GM12878 (cell line): Measurements from ENCODE around the gene TSC2. TPM values are rescaled to one million over a fixed set of nuclear protein-coding genes. Genes with fewer than 3 reads are reported as not detected.

ENCODE experiments used
- CBX3 ChIP-seq: fragments of 200-600 bp; sonication (generic); IDR thresholded peaks from 2 replicates; pipeline ENCODE4 v1.6.1; 2016; ENCODE audit warnings: low read depth, borderline replicate concordance
- CEBPB ChIP-seq, 2 experiments: fragments of 150-350 bp in 1 of 2; IDR thresholded peaks; 2 replicates each; pipeline ENCODE4 v1.6.1; 2012 to 2014; ENCODE audit warnings: low read depth in 2 of 2, low read length in 2 of 2, borderline replicate concordance in 1 of 2, inconsistent platforms in 1 of 2
- KDM1A ChIP-seq: fragments of 200-600 bp; sonication (generic); IDR thresholded peaks from 2 replicates; pipeline ENCODE4 v1.6.1; 2016; ENCODE audit warnings: borderline replicate concordance
- MEF2B ChIP-seq: fragments of 450-650 bp; IDR thresholded peaks from 2 replicates; pipeline ENCODE4 v1.6.1; 2018; ENCODE audit warnings: mild to moderate bottlenecking, moderate library complexity; ENCODE audit not compliant: partially characterized antibody, poor library complexity, severe bottlenecking
- NFYA ChIP-seq: IDR thresholded peaks from 2 replicates; pipeline ENCODE4 v1.6.1; 2011; ENCODE audit warnings: low read depth, mild to moderate bottlenecking, low read length, improper control_type of control experiment, borderline replicate concordance
- POU2F2 ChIP-seq: IDR thresholded peaks from 3 replicates; pipeline ENCODE4 v1.6.1; 2011; ENCODE audit warnings: low read depth, mild to moderate bottlenecking, low read length, borderline replicate concordance
- RUNX3 ChIP-seq: IDR thresholded peaks from 2 replicates; pipeline ENCODE4 v1.6.1; 2012; ENCODE audit warnings: low read length, inconsistent platforms
- SKIL ChIP-seq: fragments of 450-650 bp; IDR thresholded peaks from 2 replicates; pipeline ENCODE4 v1.6.1; 2017; ENCODE audit warnings: mild to moderate bottlenecking, low read depth, inconsistent platforms; ENCODE audit not compliant: poor library complexity, severe bottlenecking
- SREBF1 ChIP-seq: IDR thresholded peaks from 2 replicates; pipeline ENCODE4 v1.6.1; 2012; ENCODE audit warnings: mild to moderate bottlenecking, low read length
- polyA plus RNA-seq, 11 experiments: library from polyadenylated mRNA; depleted of rRNA in 4 of 11; unstranded in 6 of 11; stranded (reverse) in 5 of 11; fragments of >200 nt; fragmentation: Nextera tagmentation in 4 of 11; fragmentation: Illumina TruSeq in 1 of 11; extraction: Ambion mirVana in 4 of 11; extraction: Trizol in 1 of 11; gene quantifications; 1 replicate in 1 of 11; 2 replicates in 10 of 11; pipeline versions ENCODE4 v1.2.1 to v1.2.3, GENCODE V29; 2011 to 2016; ENCODE audit warnings: inconsistent platforms in 2 of 11, missing spikeins in 2 of 11, low read depth in 1 of 11
- total RNA-seq, 4 experiments: library from RNA; depleted of rRNA in 3 of 4; stranded (reverse); fragments of >200 nt in 3 of 4; fragmentation: Illumina TruSeq in 1 of 4; extraction: Trizol in 1 of 4; gene quantifications; 2 replicates each; pipeline versions ENCODE4 v1.2.1 to v1.2.3, GENCODE V29; 2013 to 2021
- TF ChIP-seq, protein P1 (sequence below): IDR thresholded peaks from 2 replicates; pipeline ENCODE4 v1.6.1; 2012; ENCODE audit warnings: low read depth, low read length, improper control_type of control experiment

Gene TSC2
- total and polyA plus RNA-seq, 10 of the 15 experiments (the other 5 are each of a cell fraction or from before 2014, with no cell fraction given): 1.6 to 77.0 (median 21.6) TPM

- no peak for TF ChIP-seq CEBPB (IDR thresholded peaks at IDR 0.05; ENCODE audit: borderline replicate concordance in 1 of 2, low read depth in 2 of 2, low read length in 2 of 2)
- TF ChIP-seq RUNX3: no peak
- TF ChIP-seq MEF2B: no peak
- no peak for TF ChIP-seq SKIL
- TF ChIP-seq NFYA: no peak
- TF ChIP-seq, protein P1, sequence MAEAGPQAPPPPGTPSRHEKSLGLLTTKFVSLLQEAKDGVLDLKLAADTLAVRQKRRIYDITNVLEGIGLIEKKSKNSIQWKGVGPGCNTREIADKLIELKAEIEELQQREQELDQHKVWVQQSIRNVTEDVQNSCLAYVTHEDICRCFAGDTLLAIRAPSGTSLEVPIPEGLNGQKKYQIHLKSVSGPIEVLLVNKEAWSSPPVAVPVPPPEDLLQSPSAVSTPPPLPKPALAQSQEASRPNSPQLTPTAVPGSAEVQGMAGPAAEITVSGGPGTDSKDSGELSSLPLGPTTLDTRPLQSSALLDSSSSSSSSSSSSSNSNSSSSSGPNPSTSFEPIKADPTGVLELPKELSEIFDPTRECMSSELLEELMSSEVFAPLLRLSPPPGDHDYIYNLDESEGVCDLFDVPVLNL: no peak
- no peak for TF ChIP-seq KDM1A
- TF ChIP-seq CBX3: no peak
- TF ChIP-seq SREBF1: no peak
- TF ChIP-seq POU2F2: no peak
- TF ChIP-seq, all 136 proteins: peak for 0
Measured at GRCh38 chr16:2040041-2040786, 7.6 kb upstream of the TSC2 start (continued).
